Activated CD4-positive, alpha-beta T cell treated with anti-CD3 and anti-CD28 coated beads for 24 hours (primary cell): ENCODE results near the gene SLC6A6.
"Not testable (repeated sequence)": the region's sequence is repeated elsewhere in the genome, so short reads cannot be mapped to it uniquely, and the experiment has no call there.

Source experiments
- DNase-seq, 2 donors: peaks; one replicate each; pipeline ENCODE4 v3.0.0-alpha.2; 2020; ENCODE audit warnings: low read depth in 2 of 2

The SLC6A6 gene

DNA sequence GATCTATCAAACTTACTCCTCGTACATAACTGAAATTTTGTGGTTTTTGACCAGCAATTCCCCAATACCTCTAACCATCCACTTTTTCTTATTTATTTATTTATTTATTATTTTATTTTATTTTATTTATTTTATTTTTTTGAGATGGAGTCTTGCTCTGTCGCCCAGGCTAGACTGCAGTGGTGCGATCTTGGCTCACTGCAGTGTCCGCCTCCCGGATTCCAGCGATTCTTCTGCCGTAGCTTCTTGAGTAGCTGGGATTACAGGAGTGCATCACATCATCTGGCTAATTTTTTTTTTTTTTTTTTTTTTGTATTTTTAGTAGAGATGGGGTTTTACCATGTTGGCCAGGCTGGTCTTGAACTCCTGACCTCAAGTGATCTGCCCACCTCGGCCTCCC lies 35.3 kb downstream of the SLC6A6 start:
- not testable (repeated sequence) for DNase-seq

DNA sequence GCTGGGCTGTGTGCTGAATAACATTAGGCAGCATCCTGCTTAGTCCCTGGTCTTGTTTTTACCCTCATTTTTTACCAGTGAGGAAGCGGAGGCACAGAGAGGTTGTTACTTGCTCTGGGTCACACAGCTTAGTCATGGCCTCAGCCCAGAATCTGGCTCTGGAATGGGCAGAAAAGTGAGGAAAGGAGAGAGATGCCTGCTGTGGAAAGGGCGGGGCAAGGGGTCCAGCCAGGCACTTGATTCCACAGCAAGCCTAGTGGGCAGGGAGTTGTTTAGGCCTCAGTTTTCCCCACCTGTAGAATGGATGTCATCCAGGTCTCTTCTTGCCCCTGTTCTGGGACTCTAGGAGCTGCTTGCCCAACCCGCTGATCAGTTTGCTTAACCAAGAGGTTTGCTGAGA lies 35.9 kb downstream of the SLC6A6 start:
- no peak for DNase-seq

DNA sequence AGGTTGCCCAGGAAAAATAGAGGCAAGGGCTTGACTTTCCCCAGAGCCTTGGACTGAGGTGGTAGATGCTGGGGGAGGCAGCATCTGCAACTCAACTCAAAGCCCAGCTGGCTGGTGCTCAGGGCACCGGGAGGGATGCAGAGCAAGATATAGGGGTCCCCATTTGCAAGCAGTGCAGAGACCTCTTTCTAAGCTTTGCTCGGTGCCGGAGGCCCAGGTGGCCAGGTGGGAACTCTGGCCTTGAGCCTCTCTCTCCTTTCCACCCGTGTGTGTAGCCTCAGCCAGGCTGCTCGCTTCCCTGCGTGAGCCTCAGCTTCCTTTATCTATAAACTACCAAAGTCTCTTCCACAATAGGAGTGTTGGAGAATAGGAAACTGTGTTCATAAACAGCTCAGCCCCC lies 36.5 kb downstream of the SLC6A6 start:
- no peak for DNase-seq

DNA sequence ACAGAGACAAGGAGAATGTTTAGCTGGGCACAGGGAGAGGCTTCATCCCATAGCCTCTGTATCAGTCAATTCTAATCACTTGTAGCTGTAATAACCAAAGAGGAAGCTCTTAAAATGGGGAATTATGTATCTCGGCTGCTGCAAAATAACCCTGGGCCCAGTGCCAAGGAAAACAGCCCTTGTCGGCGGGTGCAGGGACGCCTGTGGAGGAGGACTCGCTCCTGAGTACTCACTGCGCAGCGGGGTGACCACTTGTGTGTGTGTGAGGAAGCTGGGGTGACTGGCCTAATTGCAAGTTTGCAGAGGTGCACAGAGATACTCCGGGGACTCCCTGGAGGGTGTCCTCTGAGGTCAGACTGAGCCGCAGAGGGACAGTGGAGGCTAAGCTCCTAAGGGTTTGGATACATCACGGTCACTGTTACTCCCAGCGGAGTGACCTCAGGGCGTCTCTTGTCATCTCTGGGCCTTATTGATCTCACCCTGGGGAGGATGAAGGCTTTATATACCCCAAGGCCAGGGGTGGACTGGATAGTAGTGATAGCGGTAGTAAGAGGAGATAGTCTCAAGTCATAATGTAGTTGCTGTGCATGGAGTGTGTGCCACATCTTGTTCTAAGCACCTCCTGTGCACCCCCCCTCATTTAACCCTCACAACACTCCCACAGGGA lies 37.2 kb downstream of the SLC6A6 start:
- DNase-seq: no peak

DNA sequence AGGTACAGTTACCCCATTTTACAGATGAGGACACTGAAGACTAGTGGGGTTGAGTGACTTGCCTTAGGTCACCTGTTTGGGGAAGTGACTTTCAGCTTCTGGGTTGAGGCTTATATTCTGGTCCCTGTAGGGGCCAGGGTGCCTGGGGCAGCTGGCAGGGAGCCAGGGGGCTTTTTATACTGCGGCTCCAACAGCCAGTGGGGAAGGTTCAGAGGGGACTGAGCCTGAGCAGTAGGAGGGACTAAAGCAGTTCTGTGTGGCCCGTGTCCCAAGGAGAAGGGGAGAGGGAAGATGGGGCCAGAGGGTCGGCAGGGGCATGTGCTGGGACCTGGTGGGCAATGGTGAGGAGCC lies 37.7 kb downstream of the SLC6A6 start:
- no peak for DNase-seq

DNA sequence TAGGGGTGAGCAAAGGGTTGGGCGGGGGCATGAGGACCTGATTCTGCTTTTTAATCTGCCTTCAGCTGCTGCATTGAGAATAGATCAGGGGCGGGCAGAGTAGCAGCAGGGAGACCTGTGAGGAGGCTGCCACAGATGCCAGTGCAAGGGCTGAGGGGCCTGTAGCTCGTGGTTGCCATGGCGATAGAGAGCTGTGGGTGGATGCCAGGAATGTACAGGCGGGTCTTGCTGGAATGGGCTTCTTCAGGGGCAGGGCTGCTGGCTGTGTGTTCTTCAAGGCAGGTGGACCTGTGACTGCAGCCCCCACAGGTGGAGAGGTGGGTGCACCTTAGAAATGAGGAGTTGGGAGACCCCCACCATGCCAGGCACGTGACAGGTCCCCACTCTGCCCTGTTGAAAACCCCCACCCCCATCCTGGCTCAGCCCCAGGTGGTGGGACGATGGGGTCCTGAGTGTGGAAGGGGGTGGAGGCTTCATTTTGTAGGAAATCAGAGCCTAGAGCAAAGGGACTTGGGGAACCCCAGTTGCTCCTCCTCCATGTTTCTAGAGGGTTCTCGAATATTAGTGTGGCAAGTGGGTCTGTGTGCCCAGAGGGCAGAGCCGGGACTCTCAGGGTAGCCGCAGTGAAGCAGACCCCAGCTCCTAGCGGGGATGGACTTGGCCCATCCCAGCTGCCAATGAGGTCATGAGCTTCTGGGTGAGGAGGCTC lies 38.3 kb downstream of the SLC6A6 start:
- DNase-seq: no peak

DNA sequence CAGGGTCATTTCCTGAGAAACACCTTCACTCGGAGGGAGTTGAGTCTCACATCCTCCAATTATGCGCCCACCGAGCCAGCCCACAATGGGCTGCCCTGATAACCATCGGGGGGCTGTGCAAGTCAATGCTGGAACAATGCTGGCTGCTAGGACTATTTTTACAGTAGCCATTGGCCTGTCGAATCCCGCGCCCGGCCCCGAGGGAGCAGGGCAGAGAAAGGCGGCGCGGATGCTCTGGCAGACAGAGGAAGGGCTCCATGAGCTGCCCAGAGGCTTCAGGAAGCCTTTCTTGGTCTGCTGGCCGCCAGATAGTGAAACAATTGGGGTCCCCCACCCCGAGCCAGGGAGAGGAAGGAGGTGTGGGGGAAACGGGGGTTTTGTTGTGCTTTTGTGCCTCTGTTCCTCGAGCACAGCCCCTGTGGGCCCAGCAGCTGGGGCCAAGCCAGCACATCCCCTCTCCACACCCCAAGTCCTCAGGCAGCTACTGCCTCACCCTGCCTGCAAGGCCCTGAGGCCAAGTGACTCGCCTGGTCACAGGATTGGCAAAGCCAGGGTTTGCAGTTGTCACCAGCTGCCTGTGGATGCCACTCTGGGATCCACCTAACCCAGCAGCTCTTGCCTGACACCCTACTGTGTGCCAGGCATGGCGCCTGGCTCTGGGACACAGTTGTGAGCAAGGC lies 39.0 kb downstream of the SLC6A6 start:
- no peak for DNase-seq

DNA sequence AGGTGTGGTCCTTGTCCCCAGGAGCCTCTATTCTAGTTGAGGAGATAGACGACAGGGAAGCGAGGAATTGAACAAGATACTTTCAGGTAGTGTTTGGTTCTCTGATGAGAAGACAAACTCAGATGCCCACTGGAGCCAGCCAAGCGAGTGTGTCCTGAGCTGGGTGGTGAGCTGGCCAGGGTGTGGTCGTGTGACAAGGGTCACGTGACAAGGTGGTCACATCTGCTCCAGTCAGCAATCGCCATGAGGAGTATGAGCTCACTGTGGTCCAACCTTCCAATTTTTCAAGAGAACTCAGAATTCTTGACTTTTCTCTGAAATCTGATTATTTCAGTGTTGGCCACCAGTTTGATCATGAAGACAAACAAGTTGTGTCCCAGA lies 39.5 kb downstream of the SLC6A6 start:
- no peak for DNase-seq

DNA sequence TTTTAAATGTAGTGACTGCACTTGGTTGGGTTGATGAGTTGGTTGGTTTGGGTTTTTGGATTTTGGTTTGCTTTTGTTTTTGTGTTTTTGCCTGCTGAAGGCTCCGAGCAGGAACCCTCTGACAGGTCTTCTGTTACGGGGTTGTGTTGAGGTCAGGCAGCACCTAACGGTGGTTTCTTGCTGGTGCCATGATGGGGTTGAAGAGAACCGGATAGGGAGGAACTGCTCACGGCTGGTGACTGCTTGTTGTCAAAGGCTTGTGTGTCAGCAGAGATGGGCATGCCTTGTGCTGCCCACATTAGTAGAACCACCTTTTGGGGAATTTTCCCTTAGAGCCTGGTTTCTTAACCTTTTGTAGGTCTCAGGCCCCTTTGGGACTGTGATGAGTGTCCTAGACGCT lies 42.0 kb downstream of the SLC6A6 start:
- no peak for DNase-seq

DNA sequence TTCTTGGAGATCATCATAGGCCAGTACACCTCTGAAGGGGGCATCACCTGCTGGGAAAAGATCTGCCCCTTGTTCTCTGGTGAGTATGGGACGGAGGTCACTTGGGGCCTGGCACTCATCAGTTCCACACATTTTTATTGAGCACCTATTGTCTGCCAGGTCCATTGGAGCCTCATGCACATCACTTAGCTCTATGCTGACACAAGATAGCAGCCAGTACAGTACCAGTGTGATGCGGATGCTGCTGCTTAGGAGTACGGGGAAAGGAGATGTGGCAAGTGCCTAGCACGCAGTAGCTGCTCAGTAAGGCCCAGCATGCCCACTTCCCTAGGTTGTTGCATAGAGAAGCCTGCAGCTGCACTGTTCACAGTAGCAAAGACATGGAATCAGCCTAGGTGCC lies 43.4 kb downstream of the SLC6A6 start:
- DNase-seq: no peak

DNA sequence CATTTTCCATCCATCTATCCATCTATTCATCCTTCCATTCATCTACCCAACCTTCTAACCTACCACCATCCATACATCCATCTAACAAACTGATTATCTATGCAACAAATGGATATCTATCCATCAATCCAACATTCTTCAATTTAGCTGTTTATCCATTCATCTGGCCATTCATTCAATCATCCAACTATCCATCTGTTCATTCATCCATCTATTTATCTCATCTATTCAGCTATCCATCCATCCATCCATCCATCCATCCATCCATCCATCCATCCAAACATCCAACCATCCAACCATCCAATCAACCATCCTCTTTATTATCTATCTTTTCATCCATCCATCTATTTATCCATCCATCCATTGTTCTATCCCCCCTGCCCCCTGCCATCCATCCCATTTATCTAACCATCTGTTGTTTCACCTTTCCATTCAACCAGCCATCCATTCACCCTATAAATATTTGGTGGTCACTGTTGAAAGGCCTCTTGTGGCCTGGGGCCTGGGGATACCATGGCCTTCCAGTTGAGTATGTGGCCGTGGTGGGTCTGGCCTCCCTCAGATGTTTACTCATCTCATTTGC lies 44.7 kb downstream of the SLC6A6 start:
- DNase-seq: no peak

DNA sequence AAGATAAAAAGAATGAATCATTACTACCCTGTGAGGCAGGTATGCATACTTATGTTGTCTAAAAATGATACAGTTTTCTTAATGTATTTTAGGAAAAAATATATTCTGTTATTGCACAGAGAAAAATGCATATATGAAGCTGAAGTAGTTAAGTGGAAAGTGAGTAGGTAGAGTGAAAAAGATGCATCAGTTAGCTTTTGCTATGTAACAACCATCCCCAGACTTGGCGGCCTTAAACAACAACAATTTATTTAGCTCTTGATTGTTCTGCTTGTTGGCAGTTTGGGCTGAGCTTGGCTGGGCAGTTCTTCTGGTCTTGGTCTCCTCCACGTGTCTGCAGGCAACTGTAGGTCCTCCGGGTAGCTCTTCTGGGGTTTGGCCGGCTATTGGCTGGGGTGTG lies 45.7 kb downstream of the SLC6A6 start:
- DNase-seq: no peak

DNA sequence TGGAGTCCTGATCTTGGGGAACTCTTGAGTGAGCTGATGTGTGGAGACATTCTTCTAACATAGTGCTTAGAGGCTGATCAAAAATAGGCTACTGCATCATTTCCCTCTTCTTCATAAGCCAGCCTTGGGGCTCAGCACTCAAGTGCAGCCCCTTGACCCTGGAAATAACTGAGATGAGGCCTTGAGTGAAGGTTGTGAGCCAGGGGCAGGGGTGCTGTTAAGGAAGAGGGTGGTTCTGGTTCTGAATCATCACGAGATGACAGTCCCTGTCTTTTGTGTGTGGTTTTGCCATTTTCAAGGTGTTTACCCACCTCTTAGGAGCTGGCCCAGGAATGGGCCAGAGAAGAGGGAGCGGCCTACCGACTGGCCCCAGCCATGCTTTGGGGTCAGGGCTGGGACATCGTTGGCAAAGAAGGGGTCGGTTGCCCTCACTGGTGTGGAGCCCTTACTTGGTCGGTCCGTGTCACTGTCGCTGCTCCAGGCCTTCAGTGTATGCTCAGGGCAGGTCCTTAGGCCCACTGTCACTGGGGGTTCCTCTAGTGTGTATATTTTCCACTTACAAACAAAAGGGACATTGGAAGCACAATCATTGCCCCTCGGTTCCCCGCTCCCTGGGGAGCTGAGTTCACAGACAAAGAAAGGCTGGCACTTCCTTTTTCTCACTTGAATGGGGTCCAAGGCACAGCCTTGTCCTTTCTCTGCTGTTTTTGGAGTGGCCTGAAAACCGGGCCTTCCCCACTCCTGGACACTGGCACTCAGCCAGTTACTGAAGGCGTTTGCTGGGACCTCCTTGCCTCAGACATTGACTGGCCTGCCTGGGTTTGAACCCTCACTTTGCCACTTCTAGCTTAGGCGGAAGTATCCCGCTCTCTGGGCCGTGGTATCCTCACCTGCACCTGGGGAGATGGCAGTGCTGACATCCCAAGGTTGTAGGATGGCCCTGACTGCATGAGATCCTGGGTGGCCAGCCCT lies 46.6 kb downstream of the SLC6A6 start:
- DNase-seq: no peak

DNA sequence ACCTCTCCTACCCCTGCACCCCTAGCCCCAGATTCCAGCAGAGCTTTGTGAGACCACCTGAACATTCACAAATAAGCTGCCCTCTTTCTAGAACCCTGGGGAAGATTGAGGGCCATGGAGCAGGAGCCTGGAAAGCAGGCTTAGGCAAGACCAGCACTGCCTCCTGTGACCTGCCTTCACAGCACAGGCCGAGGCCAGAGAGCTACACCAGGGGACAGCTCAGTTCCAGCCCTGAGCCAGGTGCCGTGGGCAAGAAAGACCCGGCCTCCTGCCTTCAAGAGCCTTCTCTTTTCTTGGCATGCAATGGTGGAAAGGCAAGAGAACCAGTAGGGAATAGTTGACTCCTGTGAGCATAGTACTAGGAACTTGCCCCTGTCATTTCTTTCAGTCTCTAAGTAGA lies 48.1 kb downstream of the SLC6A6 start:
- no peak for DNase-seq

DNA sequence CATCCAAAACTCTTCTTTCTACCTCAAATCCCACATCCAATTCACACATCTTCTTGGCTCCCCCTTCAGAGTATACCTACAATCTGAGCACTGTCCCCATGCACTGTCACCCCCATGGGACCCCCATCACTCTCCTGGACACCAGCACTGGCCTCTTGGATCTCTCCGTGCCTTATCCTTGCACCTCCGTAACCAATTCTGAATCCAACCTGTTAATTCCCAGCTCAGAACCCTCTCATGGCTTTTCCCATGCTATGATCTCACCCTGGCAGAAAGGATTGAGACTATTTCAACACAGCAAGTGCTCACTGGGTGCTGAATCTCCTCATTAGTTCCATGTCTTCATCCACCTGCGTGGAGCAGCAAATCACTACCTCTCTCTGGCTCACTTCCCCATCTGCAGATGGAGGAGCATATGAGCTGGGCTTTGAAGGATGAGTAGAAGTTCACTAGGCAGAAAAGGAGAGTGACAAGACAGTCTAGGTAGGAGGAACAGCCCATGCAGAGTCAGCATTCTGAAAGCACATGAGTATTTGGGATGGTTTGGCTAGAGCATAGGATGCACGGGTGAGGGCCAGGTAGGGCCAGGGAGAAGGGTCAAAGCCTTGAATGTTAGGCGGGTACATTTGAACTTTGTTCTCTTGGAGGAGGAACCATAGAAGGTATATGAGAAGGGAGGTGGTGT lies 48.7 kb downstream of the SLC6A6 start:
- no peak for DNase-seq

DNA sequence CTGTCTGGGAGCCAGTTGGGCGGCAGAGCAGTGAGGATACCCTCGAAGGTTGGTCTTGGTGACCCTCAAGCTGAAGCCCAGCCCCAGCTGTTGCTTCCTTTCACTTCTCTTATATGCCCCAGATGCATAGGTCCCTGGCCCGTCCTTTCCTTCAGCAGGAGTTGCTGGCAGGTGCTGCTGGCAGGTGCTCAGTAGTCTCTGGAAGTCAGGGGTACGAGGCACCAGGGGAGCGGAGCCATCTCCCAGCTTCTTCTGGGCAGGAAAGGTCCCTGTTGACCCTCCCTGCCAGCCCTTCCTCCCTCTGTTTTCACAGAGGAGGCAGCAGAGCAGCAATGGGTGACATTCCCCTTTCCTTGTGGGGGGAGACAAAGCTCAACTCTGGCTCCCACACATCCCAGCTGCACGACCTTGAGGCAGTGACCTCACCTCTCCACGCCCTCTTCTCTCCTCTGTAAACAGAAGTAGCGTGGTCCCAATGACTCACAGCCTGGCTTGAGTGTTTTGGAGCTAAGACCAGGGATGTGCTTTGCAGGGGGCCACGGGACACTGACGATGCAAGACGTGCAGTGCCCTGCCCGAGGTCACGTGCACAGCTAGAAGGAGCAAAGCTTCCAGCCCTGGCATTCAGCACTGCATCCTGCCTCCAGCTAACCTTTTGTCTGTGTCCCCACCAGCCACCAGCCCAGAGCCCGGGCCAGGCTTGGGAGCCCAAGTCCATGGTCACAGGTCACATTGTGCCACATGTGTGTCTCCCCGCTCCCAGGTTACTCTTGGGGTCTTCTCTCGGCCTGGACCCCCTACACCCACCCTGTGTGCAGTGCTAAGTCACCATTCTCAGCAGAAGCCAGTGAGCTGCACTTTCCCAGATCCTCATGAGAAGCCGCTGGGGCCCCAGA lies 49.7 kb downstream of the SLC6A6 start:
- DNase-seq: no peak

DNA sequence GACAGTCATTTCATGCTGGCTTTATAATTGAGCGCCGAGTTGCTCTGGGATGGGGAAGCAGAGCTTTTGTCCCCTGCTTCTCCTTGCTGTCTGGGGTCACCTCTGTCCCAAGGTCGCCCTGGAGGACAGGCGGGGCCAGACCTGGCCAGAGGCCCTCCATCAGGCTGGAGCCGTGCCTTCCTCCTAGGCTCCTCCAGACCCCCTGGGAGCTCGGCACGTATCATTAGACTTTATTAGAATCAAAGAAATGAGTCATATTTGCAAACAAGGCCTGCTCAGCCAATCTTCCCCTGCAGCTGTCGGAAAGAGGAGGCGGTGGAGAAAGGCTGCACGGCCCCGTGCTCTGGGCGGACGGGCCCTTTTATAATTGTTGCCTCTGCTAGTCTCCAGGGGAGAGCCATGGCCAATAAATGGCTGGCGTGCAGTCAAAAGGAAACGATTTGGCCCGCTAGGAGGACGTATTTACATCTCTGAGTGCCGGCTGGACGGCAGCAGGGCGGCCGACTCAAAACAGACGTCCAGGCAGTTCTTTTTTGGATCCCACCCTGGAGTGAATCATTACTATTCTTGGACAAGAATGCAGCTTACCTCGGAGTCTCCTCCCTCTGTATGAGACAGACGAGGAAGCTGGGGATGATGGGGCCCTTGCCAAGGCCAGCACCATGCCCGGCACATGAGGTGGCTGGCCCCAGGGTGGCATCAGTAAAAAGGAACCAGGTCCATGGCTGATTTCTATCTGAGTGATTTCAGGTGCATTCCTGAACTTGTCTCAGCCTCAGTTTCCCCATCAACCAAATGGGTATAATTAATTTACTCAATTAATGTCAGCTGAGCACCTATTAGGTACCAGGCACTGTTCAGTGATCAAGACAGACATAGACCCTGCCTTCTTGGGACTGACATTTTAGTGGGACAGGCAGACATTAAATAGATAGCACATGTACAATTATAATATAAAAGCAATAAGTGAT lies 50.6 kb downstream of the SLC6A6 start:
- no peak for DNase-seq

DNA sequence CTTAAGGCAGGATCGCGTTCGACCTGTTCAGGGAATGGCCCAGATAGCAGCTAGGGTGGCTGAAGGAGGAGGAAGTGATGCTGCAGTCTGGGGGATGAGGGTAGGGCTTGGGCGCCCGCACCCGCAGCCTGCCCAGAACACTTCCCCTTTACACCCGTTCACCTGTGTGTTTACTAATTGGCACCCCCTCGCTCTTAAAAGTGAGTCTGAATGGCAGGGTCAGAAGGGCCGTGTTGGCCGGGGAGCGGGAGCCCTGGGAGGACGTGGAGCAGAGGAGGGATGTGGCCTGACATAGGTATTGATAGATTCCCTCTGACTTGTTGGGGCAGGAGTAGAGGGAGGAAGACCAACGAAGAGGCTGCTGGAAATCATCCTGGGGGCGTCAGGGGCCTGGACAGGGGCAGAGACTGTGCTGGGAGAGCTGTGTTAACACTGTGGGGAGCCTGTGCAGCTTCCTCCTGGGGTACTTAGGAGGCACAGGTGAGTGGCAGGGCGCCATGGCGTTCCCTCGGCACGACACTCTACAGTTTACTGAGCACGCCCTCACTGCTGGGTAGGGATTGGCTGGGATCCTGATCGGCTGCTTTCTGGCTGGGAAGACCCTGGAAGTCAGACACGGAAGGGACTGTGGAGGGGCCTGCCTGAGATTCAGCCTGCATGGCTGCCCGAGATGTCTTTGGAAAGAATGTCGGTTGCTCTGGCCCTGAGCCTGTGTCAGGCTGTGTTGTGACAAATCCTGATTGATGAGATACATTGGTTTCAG lies 51.7 kb downstream of the SLC6A6 start:
- DNase-seq: no peak
